Fibroblast of lung (primary cell): ENCODE measurements around the gene RHOH. TPM values are rescaled to one million over a fixed set of nuclear protein-coding genes. Genes with fewer than 3 reads are reported as not detected.

Experiments used
- DNase-seq, 2 donors: peaks; one replicate each; pipeline versions ENCODE4 v3.0.0 to v3.0.0-alpha.2; 2010; ENCODE audit warnings: low read depth in 2 of 2
- H2AFZ ChIP-seq: 2 replicates; pipeline ENCODE4 v1.5.1; 2012; ENCODE audit warnings: low read length, control low read depth, inconsistent platforms
- H3K27ac ChIP-seq: 2 replicates; pipeline ENCODE4 v1.5.1; 2011; ENCODE audit warnings: low read length, control low read depth; ENCODE audit not compliant: insufficient read depth
- H3K27me3 ChIP-seq: 2 replicates; pipeline ENCODE4 v1.5.1; 2011; ENCODE audit warnings: mild to moderate bottlenecking, low read length; ENCODE audit not compliant: control insufficient read depth, insufficient read depth
- H3K36me3 ChIP-seq: 2 replicates; pipeline ENCODE4 v1.5.1; 2011; ENCODE audit warnings: low read length; ENCODE audit not compliant: control insufficient read depth, insufficient read depth
- H3K4me1 ChIP-seq: 2 replicates; pipeline ENCODE4 v1.5.1; 2011; ENCODE audit warnings: low read length; ENCODE audit not compliant: control insufficient read depth, insufficient read depth; ENCODE audit errors: extremely low read depth
- H3K4me2 ChIP-seq: 2 replicates; pipeline ENCODE4 v1.5.1; 2011; ENCODE audit warnings: low read length, control low read depth; ENCODE audit not compliant: insufficient read depth; ENCODE audit errors: extremely low read depth
- H3K4me3 ChIP-seq, 4 experiments: fragments of 200-600 bp in 1 of 4; sonication (generic) in 1 of 4; replicated peaks in 1 of 4; 2 replicates each; pipeline ENCODE4 v1.5.1; 2011 to 2016; ENCODE audit warnings: low read length in 4 of 4, low read depth in 3 of 4, mild to moderate bottlenecking in 3 of 4, control low read depth in 2 of 4, inconsistent platforms in 1 of 4, mixed read lengths in 1 of 4; ENCODE audit not compliant: insufficient read depth in 1 of 4; ENCODE audit errors: control extremely low read depth in 1 of 4
- H3K79me2 ChIP-seq: 2 replicates; pipeline ENCODE4 v1.5.1; 2012; ENCODE audit warnings: mild to moderate bottlenecking, low read length, inconsistent platforms; ENCODE audit not compliant: control insufficient read depth, insufficient read depth
- H3K9ac ChIP-seq: 2 replicates; pipeline ENCODE4 v1.5.1; 2011; ENCODE audit warnings: mild to moderate bottlenecking, low read length, control low read depth; ENCODE audit not compliant: insufficient read depth
- H3K9me3 ChIP-seq: 2 replicates; pipeline ENCODE4 v1.5.1; 2012; ENCODE audit warnings: low read depth, low read length; ENCODE audit not compliant: control insufficient read depth, insufficient read depth
- H4K20me1 ChIP-seq: 2 replicates; pipeline ENCODE4 v1.5.1; 2011; ENCODE audit warnings: low read length; ENCODE audit not compliant: control insufficient read depth, insufficient read depth; ENCODE audit errors: extremely low read depth
- CTCF ChIP-seq, 2 donors: IDR thresholded peaks in 1 of 2; conservative IDR thresholded peaks in 1 of 2; 1 replicate in 1 of 2; 2 replicates in 1 of 2; pipeline ENCODE4 v1.5.1; 2011 to 2012; ENCODE audit warnings: low read length in 2 of 2, control low read depth in 1 of 2, inconsistent platforms in 1 of 2, low read depth in 1 of 2, mild to moderate bottlenecking in 1 of 2
- EZH2 ChIP-seq: IDR thresholded peaks from 2 replicates; pipeline ENCODE4 v1.5.1; 2012; ENCODE audit warnings: low read length, control low read depth, mild to moderate bottlenecking; ENCODE audit errors: missing control alignments
- polyA plus RNA-seq, 2 donors: library from polyadenylated mRNA; depleted of rRNA in 1 of 2; stranded (reverse) in 1 of 2; unstranded in 1 of 2; fragments of >200 nt; gene quantifications; 2 replicates each; pipeline ENCODE4 v1.2.1, GENCODE V29; 2011 to 2012; ENCODE audit warnings: missing spikeins in 1 of 2
- total RNA-seq: library from RNA; depleted of rRNA; stranded (reverse); fragments of >200 nt; gene quantifications from 2 replicates; pipeline ENCODE4 v1.2.1, GENCODE V29; 2014

Gene RHOH
- total and polyA plus RNA-seq, 2 donors (not counting 1 experiment from before 2014, with no cell fraction given), result not detected

GRCh38 chr4:40221744-40222143 is 24.9 kb downstream of the RHOH start:
- H3K9me3 ChIP-seq, result no peaks in the 10 kb centered on the region
- no peaks in the 10 kb centered on the region for H3K27me3 ChIP-seq
- no peaks in the 10 kb centered on the region for H4K20me1 ChIP-seq
- no peak overlapping the region for H2AFZ ChIP-seq
- no peak for DNase-seq
- no peaks in the 10 kb centered on the region for H3K4me1 ChIP-seq
- H3K4me3 ChIP-seq, result no peak overlapping the region
- no peak overlapping the region for H3K27ac ChIP-seq
- no peak overlapping the region for H3K4me2 ChIP-seq
- H3K36me3 ChIP-seq, result no peaks in the 10 kb centered on the region
- TF ChIP-seq EZH2 (no peak), CTCF (conservative IDR thresholded peaks at IDR 0.05 in 1 of 2, IDR thresholded peaks at IDR 0.05 in 1 of 2; ENCODE audit: low read depth in 1 of 2, low read length in 2 of 2) (no peak)
- no peaks in the 10 kb centered on the region for H3K79me2 ChIP-seq
- no peak overlapping the region for H3K9ac ChIP-seq

DNA sequence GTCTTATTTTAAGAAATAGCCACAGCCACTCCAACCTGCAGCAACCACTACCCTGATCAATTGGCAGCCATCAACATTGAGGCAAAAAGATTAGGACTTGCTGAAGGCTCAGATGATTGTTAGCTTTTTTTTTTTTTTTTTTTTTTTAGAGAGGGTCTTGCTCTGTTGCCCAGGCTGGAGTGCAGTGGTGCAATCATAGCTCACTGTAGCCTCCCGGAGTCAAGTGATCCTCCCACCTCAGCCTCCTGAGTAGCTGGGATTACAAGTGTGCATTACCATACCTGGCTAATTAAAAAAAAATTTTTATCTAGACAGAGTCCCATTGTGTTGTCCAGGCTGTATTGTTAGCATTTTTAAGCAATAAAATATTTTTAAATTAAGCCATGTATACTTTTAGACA is 26.5 kb downstream of the RHOH start:
- no peaks in the 10 kb centered on the region for H3K4me1 ChIP-seq
- no peaks in the 10 kb centered on the region for H4K20me1 ChIP-seq
- H3K4me3 ChIP-seq, result no peak overlapping the region
- H3K9ac ChIP-seq, result no peak overlapping the region
- no peaks in the 10 kb centered on the region for H3K79me2 ChIP-seq
- no peaks in the 10 kb centered on the region for H3K27me3 ChIP-seq
- no peaks in the 10 kb centered on the region for H3K36me3 ChIP-seq
- no peak for TF ChIP-seq EZH2
- no peak for TF ChIP-seq CTCF (conservative IDR thresholded peaks at IDR 0.05 in 1 of 2, IDR thresholded peaks at IDR 0.05 in 1 of 2; ENCODE audit: low read depth in 1 of 2, low read length in 2 of 2)
- H3K4me2 ChIP-seq, result no peak overlapping the region
- no peaks in the 10 kb centered on the region for H3K9me3 ChIP-seq
- H2AFZ ChIP-seq, result no peak overlapping the region
- DNase-seq, result no peak
- H3K27ac ChIP-seq, result no peak overlapping the region

DNA sequence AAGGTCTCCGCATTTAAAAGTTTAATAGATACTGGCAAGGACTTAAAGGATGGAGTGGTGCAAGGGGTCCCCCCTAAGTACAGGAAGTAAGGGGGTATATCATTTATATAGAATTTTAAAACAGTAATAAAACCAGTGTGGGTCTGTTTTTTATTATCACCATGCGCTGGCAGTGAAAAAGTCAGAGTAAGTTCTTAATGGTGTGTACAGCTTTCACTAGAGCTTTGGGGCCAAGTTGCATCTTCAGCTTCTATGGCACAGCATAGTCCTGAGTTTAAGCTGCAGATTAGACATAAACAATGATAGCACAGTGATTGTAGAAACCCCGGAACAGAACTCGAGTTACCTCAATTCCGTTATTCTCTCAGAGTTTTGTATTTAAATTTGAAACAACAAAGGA is 27.6 kb downstream of the RHOH start:
- Histone ChIP-seq H3K36me3 (no peaks in the 10 kb centered on the region), H3K4me3 (no peak overlapping the region), H3K27me3 (no peaks in the 10 kb centered on the region), H2AFZ (no peak overlapping the region), H3K9ac (no peak overlapping the region), H3K79me2 (no peaks in the 10 kb centered on the region), H3K27ac (no peak overlapping the region), H3K9me3 (no peaks in the 10 kb centered on the region), H4K20me1 (no peaks in the 10 kb centered on the region), H3K4me1 (no peaks in the 10 kb centered on the region), H3K4me2 (no peak overlapping the region)
- TF ChIP-seq EZH2 (no peak), CTCF (conservative IDR thresholded peaks at IDR 0.05 in 1 of 2, IDR thresholded peaks at IDR 0.05 in 1 of 2; ENCODE audit: low read depth in 1 of 2, low read length in 2 of 2) (no peak)
- DNase-seq, result no peak
